ENCODE measurements around the gene CFAP251. TPM values are rescaled to one million over a fixed set of nuclear protein-coding genes. Genes with fewer than 3 reads are reported as not detected.

CFAP251 gene
- total RNA-seq, 1 donor from 2014 or later, result 9.3 TPM

DNA sequence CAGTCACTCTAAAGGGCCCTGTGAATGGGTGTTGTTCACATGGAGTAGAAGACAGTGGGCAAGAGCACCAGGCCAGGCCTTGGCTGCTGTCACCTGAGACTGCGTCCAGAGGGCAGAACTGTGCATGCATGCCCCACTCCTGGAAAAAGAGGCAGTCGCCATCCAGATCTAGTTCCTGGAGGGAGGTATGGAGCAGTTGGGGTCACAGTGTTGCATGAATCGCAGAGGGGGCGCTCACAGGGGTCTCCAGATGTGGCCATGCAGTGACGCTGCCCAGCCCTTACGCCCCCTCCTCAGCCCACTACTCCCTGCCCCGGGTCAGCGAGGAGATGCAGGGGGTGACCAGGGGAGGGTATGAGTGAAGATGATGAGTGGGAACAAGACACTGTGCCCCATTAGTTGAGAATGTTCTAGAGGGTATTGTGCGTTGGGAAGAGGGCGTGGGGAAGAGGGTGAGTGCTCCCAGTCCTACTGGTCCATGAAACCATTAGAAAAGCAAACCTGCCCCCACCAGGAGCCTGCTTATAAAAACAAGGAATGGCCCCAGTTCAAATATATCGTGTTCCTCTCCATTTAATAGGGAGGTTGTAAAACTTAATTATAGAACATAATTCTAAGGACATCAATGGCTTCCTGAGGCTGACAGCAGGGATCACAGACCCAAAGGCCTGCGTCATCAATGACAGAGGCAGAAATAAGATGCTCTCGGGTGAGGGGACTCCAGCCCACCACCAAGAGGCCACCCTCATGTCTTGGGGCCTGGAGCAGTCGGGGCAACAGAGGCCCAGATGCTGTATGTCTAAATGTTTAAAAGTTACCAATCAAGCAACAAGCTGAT is 71.1 kb downstream of the CFAP251 start:
- Mint-ChIP-seq H3K27me3 (no peaks in the 10 kb centered on the region), H3K36me3 (ENCODE audit: insufficient read depth) (no peaks in the 10 kb centered on the region), H3K4me1 (ENCODE audit: low read depth) (peaks cover 9% of the 10 kb centered on the region), H3K9me3 (ENCODE audit: low read depth) (no peaks in the 10 kb centered on the region), H3K4me3 (ENCODE audit: low read depth) (no peak overlapping the region), H3K27ac (no peak overlapping the region)
- TF ChIP-seq, protein P1, sequence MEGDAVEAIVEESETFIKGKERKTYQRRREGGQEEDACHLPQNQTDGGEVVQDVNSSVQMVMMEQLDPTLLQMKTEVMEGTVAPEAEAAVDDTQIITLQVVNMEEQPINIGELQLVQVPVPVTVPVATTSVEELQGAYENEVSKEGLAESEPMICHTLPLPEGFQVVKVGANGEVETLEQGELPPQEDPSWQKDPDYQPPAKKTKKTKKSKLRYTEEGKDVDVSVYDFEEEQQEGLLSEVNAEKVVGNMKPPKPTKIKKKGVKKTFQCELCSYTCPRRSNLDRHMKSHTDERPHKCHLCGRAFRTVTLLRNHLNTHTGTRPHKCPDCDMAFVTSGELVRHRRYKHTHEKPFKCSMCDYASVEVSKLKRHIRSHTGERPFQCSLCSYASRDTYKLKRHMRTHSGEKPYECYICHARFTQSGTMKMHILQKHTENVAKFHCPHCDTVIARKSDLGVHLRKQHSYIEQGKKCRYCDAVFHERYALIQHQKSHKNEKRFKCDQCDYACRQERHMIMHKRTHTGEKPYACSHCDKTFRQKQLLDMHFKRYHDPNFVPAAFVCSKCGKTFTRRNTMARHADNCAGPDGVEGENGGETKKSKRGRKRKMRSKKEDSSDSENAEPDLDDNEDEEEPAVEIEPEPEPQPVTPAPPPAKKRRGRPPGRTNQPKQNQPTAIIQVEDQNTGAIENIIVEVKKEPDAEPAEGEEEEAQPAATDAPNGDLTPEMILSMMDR (IDR thresholded peaks at IDR 0.05; ENCODE audit: unreplicated experiment), result no peak
- DNase-seq (ENCODE audit: low spot score, unreplicated experiment), result no peak

DNA sequence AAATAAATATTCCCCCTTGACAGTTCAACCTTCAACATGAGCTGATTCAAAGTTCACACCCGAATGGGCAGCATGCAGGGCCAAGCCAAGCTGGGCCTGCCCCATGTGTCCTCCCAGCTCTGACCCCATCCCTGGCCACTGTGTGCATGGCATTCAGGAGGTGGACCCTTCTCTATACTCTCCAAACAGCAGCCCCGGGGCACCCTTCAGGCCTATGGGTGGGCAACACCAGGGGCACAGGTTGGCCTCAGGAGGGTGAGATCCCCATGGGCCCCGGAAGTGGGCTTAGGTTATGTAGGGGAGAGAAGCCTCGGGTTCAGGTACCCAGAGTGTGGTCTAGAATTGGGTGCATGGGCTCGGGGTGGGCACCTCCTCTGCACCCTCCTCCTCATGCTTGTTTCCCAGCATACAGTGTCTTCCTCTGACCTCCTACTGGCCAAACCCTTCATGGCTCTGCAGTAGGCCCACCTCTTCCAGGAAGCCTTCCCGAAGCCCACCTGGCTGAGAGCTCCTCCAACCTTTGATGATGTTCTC is 71.8 kb downstream of the CFAP251 start:
- Mint-ChIP-seq H3K27me3 (no peaks in the 10 kb centered on the region), H3K4me1 (ENCODE audit: low read depth) (peaks cover 9% of the 10 kb centered on the region), H3K9me3 (ENCODE audit: low read depth) (no peaks in the 10 kb centered on the region), H3K27ac (no peak overlapping the region), H3K4me3 (ENCODE audit: low read depth) (no peak overlapping the region), H3K36me3 (ENCODE audit: insufficient read depth) (no peaks in the 10 kb centered on the region)
- TF ChIP-seq, protein P1 (IDR thresholded peaks at IDR 0.05; ENCODE audit: unreplicated experiment), result no peak
- DNase-seq (ENCODE audit: low spot score, unreplicated experiment), result no peak

DNA sequence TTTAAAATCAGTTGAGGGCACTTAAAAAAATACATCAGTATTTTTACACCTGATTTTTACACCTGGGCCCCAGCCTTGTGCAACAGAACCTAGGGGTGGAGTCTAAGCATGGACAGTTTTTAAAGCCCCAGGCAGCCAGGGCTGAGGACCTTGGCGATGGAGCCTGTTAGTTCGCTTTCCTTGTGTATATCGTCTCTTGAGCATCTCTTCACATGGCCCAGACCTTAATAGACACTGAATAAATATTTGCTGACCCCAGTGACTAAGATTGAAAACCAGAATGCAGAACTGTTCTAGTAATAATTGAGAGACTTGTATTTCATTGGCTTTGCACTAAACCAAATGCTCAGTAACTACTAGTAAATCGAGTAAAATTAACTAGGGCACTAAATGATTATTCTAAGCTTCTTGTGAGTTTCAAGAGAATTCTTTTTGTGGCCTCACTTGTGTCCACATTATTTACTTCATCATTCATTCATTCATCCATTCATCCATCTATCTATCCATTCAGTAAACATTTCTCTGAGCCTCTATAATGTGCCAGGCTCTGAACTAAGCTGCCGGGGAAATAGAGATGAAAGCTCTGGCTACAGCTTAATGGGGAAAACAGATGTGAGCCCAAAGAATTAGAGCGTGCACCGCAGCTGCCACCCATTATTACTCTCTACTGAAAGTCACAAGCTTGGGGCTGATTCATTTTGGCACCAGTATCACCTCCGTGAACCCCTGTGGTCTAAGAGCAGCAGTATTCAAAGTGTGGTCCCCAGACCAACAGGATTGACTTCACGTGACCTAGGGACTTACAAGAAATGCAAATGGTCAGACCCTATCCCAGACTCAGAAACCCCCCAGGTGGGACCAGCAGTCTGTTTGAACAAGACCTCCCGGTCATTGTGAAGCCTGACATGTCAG is 72.6 kb downstream of the CFAP251 start:
- H3K4me1 Mint-ChIP-seq (ENCODE audit: low read depth), result peaks cover 13% of the 10 kb centered on the region
- peak overlapping the region; percentile 19 for H3K27ac Mint-ChIP-seq
- no peaks in the 10 kb centered on the region for H3K36me3 Mint-ChIP-seq (ENCODE audit: insufficient read depth)
- no peaks in the 10 kb centered on the region for H3K27me3 Mint-ChIP-seq
- no peak overlapping the region for H3K4me3 Mint-ChIP-seq (ENCODE audit: low read depth)
- TF ChIP-seq, protein P1 (IDR thresholded peaks at IDR 0.05; ENCODE audit: unreplicated experiment), result no peak
- DNase-seq (ENCODE audit: low spot score, unreplicated experiment), result no peak
- no peaks in the 10 kb centered on the region for H3K9me3 Mint-ChIP-seq (ENCODE audit: low read depth)

DNA sequence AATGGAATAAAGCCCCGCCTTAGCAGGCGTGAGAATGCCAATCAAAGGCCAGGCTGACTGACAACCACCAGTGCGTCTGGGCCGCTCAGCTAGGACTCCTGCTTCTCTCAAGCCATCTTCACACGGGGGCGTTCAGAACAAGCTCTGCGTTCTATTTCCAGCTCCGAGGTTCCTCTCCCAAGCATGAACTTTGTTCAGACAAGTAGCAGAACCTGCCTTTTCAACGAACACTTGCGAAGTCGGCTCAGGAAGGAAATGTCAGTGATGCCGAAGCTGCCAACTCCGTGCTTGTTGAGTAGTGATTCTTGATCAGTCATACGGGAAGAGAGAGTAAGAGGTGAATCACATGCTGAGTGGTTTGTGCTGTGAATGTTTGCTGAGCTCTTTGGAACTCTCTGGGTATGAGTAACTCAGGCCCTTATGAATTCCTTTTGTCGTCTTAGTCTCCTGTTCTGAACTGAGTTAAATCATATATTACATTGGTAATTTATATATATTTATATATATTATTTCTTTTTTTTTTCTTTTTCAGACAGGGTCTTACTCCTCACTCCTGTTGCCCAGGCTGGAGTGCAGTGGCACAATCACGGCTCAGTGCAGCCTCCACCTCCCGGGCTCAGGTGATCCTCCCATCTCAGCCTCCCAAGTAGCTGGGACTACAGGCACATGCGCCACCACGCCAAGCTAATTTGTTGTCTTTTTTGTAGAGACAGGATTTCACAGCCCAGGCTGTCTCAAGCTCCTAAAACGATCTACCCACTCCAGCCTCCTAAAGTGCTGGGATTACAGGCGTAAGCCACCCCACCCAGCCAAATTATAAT is 73.9 kb downstream of the CFAP251 start:
- DNase-seq (ENCODE audit: low spot score, unreplicated experiment), result no peak
- no peaks in the 10 kb centered on the region for H3K36me3 Mint-ChIP-seq (ENCODE audit: insufficient read depth)
- no peak overlapping the region for H3K4me3 Mint-ChIP-seq (ENCODE audit: low read depth)
- peaks cover 23% of the 10 kb centered on the region for H3K4me1 Mint-ChIP-seq (ENCODE audit: low read depth)
- TF ChIP-seq, protein P1 (IDR thresholded peaks at IDR 0.05; ENCODE audit: unreplicated experiment), result no peak
- H3K9me3 Mint-ChIP-seq (ENCODE audit: low read depth), result no peaks in the 10 kb centered on the region
- H3K27ac Mint-ChIP-seq, result no peak overlapping the region
- no peaks in the 10 kb centered on the region for H3K27me3 Mint-ChIP-seq
